Measurements from ENCODE around the gene TIE1.

Gene TIE1

DNA sequence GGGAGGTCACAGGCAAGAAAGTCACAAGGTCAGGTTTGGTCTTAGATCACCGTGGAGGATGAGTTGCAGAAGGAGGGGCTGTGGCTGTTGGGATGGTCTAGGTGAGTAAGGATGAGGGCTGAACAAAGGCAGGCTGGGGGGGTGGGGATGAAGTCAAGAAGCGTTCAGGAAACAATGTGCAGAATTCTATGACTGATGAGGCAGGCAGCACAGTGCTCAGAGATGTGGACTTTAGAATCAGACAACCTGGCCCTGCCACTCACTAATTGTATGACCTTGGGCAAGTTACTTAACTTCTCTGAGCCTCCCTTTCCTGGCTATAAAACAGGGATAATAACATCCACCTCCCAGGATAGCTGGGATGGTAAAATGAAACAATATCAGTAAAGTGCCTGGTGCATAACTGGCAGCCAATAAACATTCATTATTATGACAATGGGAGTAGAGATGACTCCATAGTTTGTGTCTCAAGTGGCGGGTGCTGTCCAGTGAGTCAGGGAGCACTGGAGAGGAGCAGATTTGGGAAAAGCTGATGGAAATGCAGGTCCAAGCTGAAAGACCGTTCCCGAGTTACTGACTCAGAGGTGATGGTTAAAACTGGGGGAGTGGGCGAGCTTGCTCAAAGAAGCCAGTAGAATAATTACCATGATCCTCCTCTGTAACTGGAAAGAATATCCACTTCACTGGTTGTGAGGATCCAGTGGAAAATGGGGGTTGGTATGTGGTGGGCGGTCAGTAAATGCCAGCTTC is 2.1 kb downstream of the TIE1 start:
- H3K4me3 ChIP-seq (ENCODE audit: low read length): no peak overlapping the region
- H3K9me3 ChIP-seq (ENCODE audit: control insufficient read depth, low read length): no peaks in the 10 kb centered on the region
- H3K4me1 ChIP-seq (ENCODE audit: control insufficient read depth, insufficient read depth, low read length): peaks cover 34% of the 10 kb centered on the region
- H3K36me3 ChIP-seq (ENCODE audit: control insufficient read depth, insufficient read depth, low read length): no peaks in the 10 kb centered on the region
- H3K9ac ChIP-seq (ENCODE audit: low read length): no peak overlapping the region
- H3K27me3 ChIP-seq (ENCODE audit: control insufficient read depth, insufficient read depth, low read length): no peaks in the 10 kb centered on the region

DNA sequence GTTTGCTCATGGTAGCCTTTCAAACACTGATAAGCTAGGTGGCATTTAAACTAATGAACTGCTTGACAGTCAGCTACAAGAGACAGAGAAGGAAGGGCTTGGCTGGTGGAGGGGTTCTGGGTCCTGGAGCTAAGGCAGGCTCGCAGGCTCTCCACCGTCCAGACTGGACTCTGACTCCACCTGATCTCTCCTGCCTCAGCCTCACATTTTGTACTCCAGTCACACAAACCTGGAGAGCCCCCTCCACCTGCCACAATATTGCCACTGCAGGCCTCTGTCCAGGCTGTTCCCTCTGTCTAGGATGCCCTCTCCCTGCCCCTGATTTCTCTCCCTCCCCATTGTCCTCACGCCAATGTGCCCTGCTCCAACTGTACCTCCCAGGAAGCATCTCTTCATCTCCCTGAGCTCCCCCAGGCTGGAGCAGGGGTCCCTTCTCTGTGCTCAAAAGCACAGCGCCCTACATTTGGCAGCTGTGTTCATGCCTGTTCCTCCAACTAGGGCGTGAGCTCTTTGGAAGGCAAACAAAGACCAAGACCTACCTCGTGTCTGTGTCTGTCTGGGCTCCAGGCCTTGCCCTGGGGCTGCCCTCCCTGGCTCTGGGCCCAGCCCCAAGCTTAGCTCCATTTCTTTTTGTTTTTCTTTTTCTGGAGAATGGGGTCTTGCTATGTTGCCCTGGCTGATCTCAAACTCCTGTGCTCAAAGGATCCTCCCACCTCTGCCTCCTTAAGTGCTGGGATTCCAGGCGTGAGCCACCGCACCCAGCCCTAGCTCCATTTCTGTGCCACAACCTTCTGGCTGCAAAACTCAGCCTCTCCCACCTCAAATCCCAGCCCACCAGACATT is 2.9 kb downstream of the TIE1 start:
- Histone ChIP-seq H3K27me3 (ENCODE audit: control insufficient read depth, insufficient read depth, low read length) (no peaks in the 10 kb centered on the region), H3K4me3 (ENCODE audit: low read length) (no peak overlapping the region), H3K36me3 (ENCODE audit: control insufficient read depth, insufficient read depth, low read length) (no peaks in the 10 kb centered on the region), H3K4me1 (ENCODE audit: control insufficient read depth, insufficient read depth, low read length) (peaks cover 34% of the 10 kb centered on the region), H3K9ac (ENCODE audit: low read length) (no peak overlapping the region), H3K9me3 (ENCODE audit: control insufficient read depth, low read length) (no peaks in the 10 kb centered on the region)

DNA sequence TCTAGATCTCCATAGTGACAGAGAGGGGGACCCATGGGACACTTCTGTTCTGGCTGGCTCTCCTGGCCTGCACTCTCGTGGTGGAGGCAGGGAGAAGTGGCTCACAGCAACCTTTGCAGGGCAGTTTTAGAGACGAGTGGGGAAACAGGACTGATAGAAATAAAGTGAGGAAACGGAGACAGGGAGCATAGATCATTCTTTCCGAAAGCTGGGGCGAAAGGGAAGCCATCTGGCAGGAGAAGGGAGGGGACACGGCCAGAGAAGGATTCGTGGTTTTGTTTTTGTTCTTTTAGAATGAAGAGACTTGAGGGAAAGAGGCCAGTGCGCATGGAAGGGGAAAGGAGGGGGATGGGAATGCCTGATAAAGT is 3.5 kb downstream of the TIE1 start:
- H3K27me3 ChIP-seq (ENCODE audit: control insufficient read depth, insufficient read depth, low read length): no peaks in the 10 kb centered on the region
- H3K9me3 ChIP-seq (ENCODE audit: control insufficient read depth, low read length): no peaks in the 10 kb centered on the region
- peaks cover 34% of the 10 kb centered on the region for H3K4me1 ChIP-seq (ENCODE audit: control insufficient read depth, insufficient read depth, low read length)
- H3K9ac ChIP-seq (ENCODE audit: low read length): no peak overlapping the region
- H3K4me3 ChIP-seq (ENCODE audit: low read length): no peak overlapping the region
- H3K36me3 ChIP-seq (ENCODE audit: control insufficient read depth, insufficient read depth, low read length): no peaks in the 10 kb centered on the region

DNA sequence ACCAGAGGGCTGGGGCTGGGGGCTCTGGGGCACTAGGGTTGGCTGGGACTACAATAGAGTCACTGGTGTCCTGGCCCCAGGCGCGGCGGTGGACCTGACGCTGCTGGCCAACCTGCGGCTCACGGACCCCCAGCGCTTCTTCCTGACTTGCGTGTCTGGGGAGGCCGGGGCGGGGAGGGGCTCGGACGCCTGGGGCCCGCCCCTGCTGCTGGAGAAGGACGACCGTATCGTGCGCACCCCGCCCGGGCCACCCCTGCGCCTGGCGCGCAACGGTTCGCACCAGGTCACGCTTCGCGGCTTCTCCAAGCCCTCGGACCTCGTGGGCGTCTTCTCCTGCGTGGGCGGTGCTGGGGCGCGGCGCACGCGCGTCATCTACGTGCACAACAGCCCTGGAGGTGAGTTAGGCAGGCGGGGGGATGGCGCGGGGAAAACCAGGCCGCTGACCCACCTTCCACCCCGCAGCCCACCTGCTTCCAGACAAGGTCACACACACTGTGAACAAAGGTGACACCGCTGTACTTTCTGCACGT is 4.1 kb downstream of the TIE1 start:
- no peaks in the 10 kb centered on the region for H3K9me3 ChIP-seq (ENCODE audit: control insufficient read depth, low read length)
- no peak overlapping the region for H3K4me3 ChIP-seq (ENCODE audit: low read length)
- no peak overlapping the region for H3K9ac ChIP-seq (ENCODE audit: low read length)
- H3K36me3 ChIP-seq (ENCODE audit: control insufficient read depth, insufficient read depth, low read length): no peaks in the 10 kb centered on the region
- peaks cover 34% of the 10 kb centered on the region for H3K4me1 ChIP-seq (ENCODE audit: control insufficient read depth, insufficient read depth, low read length)
- no peaks in the 10 kb centered on the region for H3K27me3 ChIP-seq (ENCODE audit: control insufficient read depth, insufficient read depth, low read length)

DNA sequence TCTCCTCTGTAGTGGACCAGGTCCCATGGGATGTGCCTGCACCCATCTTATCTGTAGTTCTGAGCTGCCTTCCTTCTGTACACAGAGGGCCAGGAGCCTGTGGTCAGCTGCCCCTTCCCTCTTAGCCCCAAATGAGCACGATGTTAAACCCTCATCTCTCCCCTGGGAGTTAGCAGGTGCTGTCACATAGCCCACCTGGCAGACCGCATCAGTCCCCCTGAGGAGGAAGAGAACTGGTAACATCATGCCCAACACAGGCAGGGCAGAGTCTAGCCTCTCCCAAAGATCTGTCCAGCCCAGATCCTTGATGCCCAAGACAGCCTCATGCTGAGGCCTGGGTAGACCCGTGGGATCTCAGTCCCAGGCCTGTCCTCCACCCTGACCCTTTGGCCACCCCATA is 4.7 kb downstream of the TIE1 start:
- no peaks in the 10 kb centered on the region for H3K36me3 ChIP-seq (ENCODE audit: control insufficient read depth, insufficient read depth, low read length)
- H3K27me3 ChIP-seq (ENCODE audit: control insufficient read depth, insufficient read depth, low read length): no peaks in the 10 kb centered on the region
- H3K4me1 ChIP-seq (ENCODE audit: control insufficient read depth, insufficient read depth, low read length): peaks cover 34% of the 10 kb centered on the region
- H3K9me3 ChIP-seq (ENCODE audit: control insufficient read depth, low read length): no peaks in the 10 kb centered on the region
- H3K9ac ChIP-seq (ENCODE audit: low read length): no peak overlapping the region
- H3K4me3 ChIP-seq (ENCODE audit: low read length): no peak overlapping the region

DNA sequence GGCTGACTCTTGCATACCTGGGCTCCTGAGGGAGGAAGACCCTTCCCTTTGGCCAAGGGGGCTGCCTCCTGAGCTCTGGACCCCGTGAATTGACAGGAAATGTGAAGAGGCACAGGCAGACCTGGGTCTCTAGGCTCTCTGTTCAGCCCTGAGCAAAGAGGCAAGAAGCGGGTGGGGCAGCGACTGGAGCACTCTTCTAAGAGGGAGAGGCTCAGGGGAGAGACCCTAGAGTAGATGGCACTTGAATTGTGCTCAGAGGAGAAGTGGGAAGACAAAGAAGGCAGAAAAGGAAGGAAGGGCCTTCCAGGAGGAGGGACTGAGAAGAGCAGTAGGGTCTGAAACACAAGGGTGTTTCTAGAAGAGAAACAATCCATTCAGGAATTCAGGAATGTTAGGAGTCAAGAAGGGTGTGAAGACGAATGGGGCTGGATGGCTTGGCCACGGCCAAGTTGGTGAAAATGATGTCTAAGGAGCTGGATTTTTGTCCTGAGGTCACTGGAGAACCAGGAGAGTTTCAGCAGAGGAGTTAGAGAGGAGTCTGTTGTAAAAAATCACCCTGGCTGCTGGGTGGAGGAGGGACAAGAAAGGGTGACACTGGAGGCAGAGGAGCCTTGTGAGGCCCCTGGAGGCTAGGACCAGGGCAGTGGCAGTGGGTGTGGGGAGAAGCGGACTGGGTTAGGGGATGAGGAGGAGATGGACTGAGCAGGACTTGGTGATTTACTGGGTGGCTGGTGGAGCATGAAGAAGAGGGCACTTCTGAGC is 5.3 kb downstream of the TIE1 start:
- H3K4me1 ChIP-seq (ENCODE audit: control insufficient read depth, insufficient read depth, low read length): peaks cover 34% of the 10 kb centered on the region
- H3K4me3 ChIP-seq (ENCODE audit: low read length): no peak overlapping the region
- H3K9me3 ChIP-seq (ENCODE audit: control insufficient read depth, low read length): no peaks in the 10 kb centered on the region
- no peaks in the 10 kb centered on the region for H3K27me3 ChIP-seq (ENCODE audit: control insufficient read depth, insufficient read depth, low read length)
- no peaks in the 10 kb centered on the region for H3K36me3 ChIP-seq (ENCODE audit: control insufficient read depth, insufficient read depth, low read length)
- H3K9ac ChIP-seq (ENCODE audit: low read length): no peak overlapping the region

DNA sequence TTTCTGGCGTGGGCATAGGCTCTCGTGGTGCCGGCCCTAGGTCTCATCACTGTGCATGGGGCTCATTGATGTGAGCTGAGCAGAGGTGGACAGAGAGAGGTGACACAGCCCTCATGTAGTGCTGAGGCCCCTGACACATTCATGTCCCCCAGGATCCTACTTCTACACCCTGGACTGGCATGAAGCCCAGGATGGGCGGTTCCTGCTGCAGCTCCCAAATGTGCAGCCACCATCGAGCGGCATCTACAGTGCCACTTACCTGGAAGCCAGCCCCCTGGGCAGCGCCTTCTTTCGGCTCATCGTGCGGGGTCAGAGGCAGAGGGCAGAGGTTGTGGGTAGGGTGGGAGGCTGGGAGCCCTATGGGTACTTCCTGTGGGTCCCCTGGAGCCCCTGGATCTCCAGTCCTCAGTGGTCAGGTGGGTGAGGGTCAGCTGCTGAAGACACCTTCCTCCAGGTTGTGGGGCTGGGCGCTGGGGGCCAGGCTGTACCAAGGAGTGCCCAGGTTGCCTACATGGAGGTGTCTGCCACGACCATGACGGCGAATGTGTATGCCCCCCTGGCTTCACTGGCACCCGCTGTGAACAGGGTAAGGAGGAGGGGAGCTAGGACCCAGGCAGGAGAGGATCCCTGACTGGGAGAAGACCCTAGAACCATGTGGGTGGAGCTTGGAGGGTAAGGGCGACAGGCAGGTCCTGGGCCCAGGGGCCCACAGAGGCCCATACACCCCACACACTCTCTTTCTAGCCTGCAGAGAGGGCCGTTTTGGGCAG is 6.1 kb downstream of the TIE1 start:
- Histone ChIP-seq H3K9me3 (ENCODE audit: control insufficient read depth, low read length) (no peaks in the 10 kb centered on the region), H3K9ac (ENCODE audit: low read length) (no peak overlapping the region), H3K36me3 (ENCODE audit: control insufficient read depth, insufficient read depth, low read length) (no peaks in the 10 kb centered on the region), H3K4me3 (ENCODE audit: low read length) (no peak overlapping the region), H3K27me3 (ENCODE audit: control insufficient read depth, insufficient read depth, low read length) (no peaks in the 10 kb centered on the region), H3K4me1 (ENCODE audit: control insufficient read depth, insufficient read depth, low read length) (peaks cover 34% of the 10 kb centered on the region)

DNA sequence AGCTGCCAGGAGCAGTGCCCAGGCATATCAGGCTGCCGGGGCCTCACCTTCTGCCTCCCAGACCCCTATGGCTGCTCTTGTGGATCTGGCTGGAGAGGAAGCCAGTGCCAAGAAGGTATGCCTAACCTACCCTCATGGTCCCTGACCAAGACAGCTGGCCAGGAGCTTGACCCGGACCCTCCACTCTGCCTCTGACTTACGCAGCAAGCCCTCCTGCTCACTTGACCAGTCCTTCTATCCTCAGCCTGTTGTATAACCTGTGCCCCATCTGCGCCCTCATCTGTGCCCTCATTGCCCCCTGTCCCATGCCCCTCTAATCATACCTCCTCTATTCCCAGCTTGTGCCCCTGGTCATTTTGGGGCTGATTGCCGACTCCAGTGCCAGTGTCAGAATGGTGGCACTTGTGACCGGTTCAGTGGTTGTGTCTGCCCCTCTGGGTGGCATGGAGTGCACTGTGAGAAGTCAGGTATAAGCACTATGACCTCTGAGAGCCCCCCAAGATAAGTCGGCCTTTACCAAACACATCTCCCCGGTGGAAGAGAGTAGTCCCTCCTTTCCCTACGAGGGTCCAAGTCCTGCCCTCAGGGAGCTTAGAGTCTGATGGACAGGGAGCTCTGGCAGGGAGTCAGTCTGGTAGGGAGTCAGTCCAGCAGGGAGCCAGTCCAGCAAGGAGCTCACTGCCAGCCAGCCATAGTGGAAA is 6.8 kb downstream of the TIE1 start:
- Histone ChIP-seq H3K9ac (ENCODE audit: low read length) (no peak overlapping the region), H3K27me3 (ENCODE audit: control insufficient read depth, insufficient read depth, low read length) (no peaks in the 10 kb centered on the region), H3K4me3 (ENCODE audit: low read length) (no peak overlapping the region), H3K4me1 (ENCODE audit: control insufficient read depth, insufficient read depth, low read length) (peaks cover 33% of the 10 kb centered on the region), H3K36me3 (ENCODE audit: control insufficient read depth, insufficient read depth, low read length) (no peaks in the 10 kb centered on the region), H3K9me3 (ENCODE audit: control insufficient read depth, low read length) (no peaks in the 10 kb centered on the region)

DNA sequence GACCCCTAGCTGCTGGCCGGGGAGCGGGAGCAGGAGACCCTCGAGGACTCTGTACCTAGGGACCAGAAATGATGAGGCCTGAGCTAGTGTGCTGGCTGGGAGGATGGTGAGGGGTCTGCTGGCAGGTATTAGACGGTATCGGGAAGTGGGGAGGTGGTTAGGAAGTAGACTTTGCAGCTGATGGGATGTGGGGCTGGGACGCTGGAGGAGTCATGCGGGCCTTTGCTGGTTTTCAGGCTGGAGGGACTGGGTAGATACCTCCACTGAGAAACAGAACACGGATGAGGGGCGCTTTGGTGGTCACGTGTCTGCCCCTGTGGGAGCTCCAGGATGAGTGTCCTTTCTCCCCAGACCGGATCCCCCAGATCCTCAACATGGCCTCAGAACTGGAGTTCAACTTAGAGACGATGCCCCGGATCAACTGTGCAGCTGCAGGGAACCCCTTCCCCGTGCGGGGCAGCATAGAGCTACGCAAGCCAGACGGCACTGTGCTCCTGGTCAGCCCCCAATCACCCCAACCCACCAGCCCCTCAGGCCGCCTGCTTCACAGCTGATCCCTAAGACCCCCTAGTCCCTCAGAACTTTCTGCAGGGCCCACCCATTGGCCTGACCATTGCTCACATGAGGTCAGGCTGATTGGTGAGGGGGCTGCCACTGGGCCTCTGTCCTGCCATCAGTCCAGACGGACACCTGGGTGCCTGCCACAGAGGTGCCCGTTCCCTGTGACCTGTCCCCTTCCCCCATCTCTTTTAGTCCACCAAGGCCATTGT is 8.0 kb downstream of the TIE1 start:
- H3K4me3 ChIP-seq (ENCODE audit: low read length): no peak overlapping the region
- no peak overlapping the region for H3K9ac ChIP-seq (ENCODE audit: low read length)
- no peaks in the 10 kb centered on the region for H3K36me3 ChIP-seq (ENCODE audit: control insufficient read depth, insufficient read depth, low read length)
- no peaks in the 10 kb centered on the region for H3K9me3 ChIP-seq (ENCODE audit: control insufficient read depth, low read length)
- H3K4me1 ChIP-seq (ENCODE audit: control insufficient read depth, insufficient read depth, low read length): peaks cover 29% of the 10 kb centered on the region
- H3K27me3 ChIP-seq (ENCODE audit: control insufficient read depth, insufficient read depth, low read length): no peaks in the 10 kb centered on the region

DNA sequence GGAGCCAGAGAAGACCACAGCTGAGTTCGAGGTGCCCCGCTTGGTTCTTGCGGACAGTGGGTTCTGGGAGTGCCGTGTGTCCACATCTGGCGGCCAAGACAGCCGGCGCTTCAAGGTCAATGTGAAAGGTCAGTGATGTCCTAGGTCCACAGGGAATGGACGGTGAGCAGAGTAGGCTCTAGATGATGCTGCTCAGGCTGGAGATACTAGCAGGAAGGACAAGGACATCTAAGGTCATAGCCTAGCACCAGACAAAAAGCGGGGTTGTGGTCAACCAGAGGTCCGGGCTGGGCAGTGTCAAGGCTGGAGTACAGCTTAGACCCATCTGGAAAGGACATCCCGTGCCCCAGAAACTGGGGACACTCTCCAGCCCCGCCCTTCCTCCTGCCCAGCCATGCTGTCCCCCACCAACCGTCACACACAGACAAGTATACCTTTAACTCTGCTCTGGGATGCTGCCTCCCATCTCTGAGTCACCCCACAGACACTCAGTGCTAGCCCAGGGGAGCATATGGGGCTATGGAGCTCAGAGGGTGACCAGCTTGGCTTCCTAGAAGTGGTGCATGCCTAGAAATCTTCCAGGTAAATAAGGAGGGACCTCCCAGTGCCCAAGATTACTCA is 8.7 kb downstream of the TIE1 start:
- Histone ChIP-seq H3K4me1 (ENCODE audit: control insufficient read depth, insufficient read depth, low read length) (peaks cover 28% of the 10 kb centered on the region), H3K36me3 (ENCODE audit: control insufficient read depth, insufficient read depth, low read length) (no peaks in the 10 kb centered on the region), H3K9me3 (ENCODE audit: control insufficient read depth, low read length) (no peaks in the 10 kb centered on the region), H3K9ac (ENCODE audit: low read length) (no peak overlapping the region), H3K27me3 (ENCODE audit: control insufficient read depth, insufficient read depth, low read length) (no peaks in the 10 kb centered on the region), H3K4me3 (ENCODE audit: low read length) (no peak overlapping the region)

All from mucosa of stomach (tissue), 1 donor.